ENCODE data around the gene PALM. TPM values are rescaled to one million over a fixed set of nuclear protein-coding genes. Genes with fewer than 3 reads are reported as not detected.

Gene PALM
- polyA plus RNA-seq, 1 donor from 2014 or later = 74.8 TPM

DNA sequence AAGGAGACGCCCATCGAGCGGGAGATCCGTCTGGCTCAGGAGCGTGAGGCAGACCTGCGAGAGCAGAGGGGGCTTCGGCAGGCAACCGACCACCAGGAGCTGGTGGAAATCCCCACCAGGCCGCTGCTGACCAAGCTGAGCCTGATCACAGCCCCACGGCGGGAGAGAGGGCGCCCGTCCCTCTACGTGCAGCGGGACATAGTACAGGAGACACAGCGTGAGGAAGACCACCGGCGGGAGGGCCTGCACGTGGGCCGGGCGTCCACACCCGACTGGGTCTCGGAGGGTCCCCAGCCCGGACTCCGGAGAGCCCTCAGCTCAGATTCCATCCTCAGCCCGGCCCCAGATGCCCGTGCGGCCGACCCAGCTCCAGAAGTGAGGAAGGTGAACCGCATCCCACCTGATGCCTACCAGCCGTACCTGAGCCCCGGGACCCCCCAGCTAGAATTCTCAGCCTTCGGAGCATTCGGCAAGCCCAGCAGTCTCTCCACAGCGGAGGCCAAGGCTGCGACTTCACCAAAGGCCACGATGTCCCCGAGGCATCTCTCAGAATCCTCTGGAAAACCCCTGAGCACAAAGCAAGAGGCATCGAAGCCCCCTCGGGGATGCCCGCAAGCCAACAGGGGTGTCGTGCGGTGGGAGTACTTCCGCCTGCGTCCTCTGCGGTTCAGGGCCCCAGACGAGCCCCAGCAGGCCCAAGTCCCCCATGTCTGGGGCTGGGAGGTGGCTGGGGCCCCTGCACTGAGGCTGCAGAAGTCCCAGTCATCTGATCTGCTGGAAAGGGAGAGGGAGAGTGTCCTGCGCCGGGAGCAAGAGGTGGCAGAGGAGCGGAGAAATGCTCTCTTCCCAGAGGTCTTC lies 49.3 kb downstream of the PALM start:
- Histone ChIP-seq H3F3A (ENCODE audit: insufficient read depth, low read length, poor library complexity, severe bottlenecking) (no peaks in the 10 kb centered on the region), H3K27ac (ENCODE audit: low read length) (no peak overlapping the region), H4K20me1 (ENCODE audit: insufficient read depth) (no peaks in the 10 kb centered on the region), H3K4me2 (ENCODE audit: low read length) (no peak overlapping the region), H3K27me3 (ENCODE audit: insufficient read depth, low read depth, low read length) (no peaks in the 10 kb centered on the region), H3K36me3 (ENCODE audit: insufficient read depth, low read length) (no peaks in the 10 kb centered on the region), H3K9me3 (ENCODE audit: low read length) (no peaks in the 10 kb centered on the region), H3K79me2 (replicated peaks; ENCODE audit: insufficient read depth, low read length) (no peaks in the 10 kb centered on the region), H3K9ac (ENCODE audit: low read length) (no peak overlapping the region), H2AFZ (ENCODE audit: low read depth, low read length) (no peak overlapping the region), H3K4me3 (ENCODE audit: low read length) (no peak overlapping the region), H3K9me2 (ENCODE audit: insufficient read depth, low read length) (no peaks in the 10 kb centered on the region)
- no peak for TF ChIP-seq EP300 (conservative IDR thresholded peaks at IDR 0.05; ENCODE audit: poor library complexity, severe bottlenecking)
- no peak for TF ChIP-seq EZH2 (IDR thresholded peaks at IDR 0.05; ENCODE audit: borderline replicate concordance, insufficient read depth, low read length, poor library complexity, severe bottlenecking)

- Histone ChIP-seq H3K4me2 (ENCODE audit: low read length) (no peak overlapping the region), H3K27me3 (ENCODE audit: insufficient read depth, low read depth, low read length) (no peaks in the 10 kb centered on the region), H2AFZ (ENCODE audit: low read depth, low read length) (no peak overlapping the region), H3K27ac (ENCODE audit: low read length) (no peak overlapping the region), H3K79me2 (replicated peaks; ENCODE audit: insufficient read depth, low read length) (no peaks in the 10 kb centered on the region), H3K4me3 (ENCODE audit: low read length) (no peak overlapping the region), H3K9me2 (ENCODE audit: insufficient read depth, low read length) (no peaks in the 10 kb centered on the region), H3K9me3 (ENCODE audit: low read length) (no peaks in the 10 kb centered on the region), H3F3A (ENCODE audit: insufficient read depth, low read length, poor library complexity, severe bottlenecking) (no peaks in the 10 kb centered on the region), H3K36me3 (ENCODE audit: insufficient read depth, low read length) (no peaks in the 10 kb centered on the region), H3K9ac (ENCODE audit: low read length) (no peak overlapping the region), H4K20me1 (ENCODE audit: insufficient read depth) (no peaks in the 10 kb centered on the region)
- TF ChIP-seq EZH2 (IDR thresholded peaks at IDR 0.05; ENCODE audit: borderline replicate concordance, insufficient read depth, low read length, poor library complexity, severe bottlenecking) = no peak
- no peak for TF ChIP-seq MXI1 (conservative IDR thresholded peaks at IDR 0.05; ENCODE audit: poor library complexity, severe bottlenecking)
- TF ChIP-seq TAF1 (IDR thresholded peaks at IDR 0.05; ENCODE audit: low read depth) = no peak
- TF ChIP-seq EP300 (conservative IDR thresholded peaks at IDR 0.05; ENCODE audit: poor library complexity, severe bottlenecking) = no peak
- no peak for TF ChIP-seq SMC3 (conservative IDR thresholded peaks at IDR 0.05; ENCODE audit: poor library complexity)
- no peak for TF ChIP-seq RAD21 (conservative IDR thresholded peaks at IDR 0.05)
- TF ChIP-seq, protein P1, sequence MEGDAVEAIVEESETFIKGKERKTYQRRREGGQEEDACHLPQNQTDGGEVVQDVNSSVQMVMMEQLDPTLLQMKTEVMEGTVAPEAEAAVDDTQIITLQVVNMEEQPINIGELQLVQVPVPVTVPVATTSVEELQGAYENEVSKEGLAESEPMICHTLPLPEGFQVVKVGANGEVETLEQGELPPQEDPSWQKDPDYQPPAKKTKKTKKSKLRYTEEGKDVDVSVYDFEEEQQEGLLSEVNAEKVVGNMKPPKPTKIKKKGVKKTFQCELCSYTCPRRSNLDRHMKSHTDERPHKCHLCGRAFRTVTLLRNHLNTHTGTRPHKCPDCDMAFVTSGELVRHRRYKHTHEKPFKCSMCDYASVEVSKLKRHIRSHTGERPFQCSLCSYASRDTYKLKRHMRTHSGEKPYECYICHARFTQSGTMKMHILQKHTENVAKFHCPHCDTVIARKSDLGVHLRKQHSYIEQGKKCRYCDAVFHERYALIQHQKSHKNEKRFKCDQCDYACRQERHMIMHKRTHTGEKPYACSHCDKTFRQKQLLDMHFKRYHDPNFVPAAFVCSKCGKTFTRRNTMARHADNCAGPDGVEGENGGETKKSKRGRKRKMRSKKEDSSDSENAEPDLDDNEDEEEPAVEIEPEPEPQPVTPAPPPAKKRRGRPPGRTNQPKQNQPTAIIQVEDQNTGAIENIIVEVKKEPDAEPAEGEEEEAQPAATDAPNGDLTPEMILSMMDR (IDR thresholded peaks at IDR 0.05; ENCODE audit: poor library complexity, severe bottlenecking) = no peak
- no peak for TF ChIP-seq REST (IDR thresholded peaks at IDR 0.05; ENCODE audit: borderline replicate concordance)
- no peak for TF ChIP-seq POLR2AphosphoS5 (IDR thresholded peaks at IDR 0.05)
Observed at GRCh38 chr19:763181-763580, 54.4 kb downstream of the PALM start.
